Ovary (tissue), 9 donors: ENCODE data around the gene SERAC1. TPM values are rescaled to one million over a fixed set of nuclear protein-coding genes. Genes with fewer than 3 reads are reported as not detected.

ENCODE experiments used
- DNase-seq, 5 donors: peaks; one replicate each; pipeline ENCODE4 v3.0.0-alpha.2; 2019 to 2020
- H3K27ac ChIP-seq, 2 donors: fragments of 200-600 bp; one replicate each; pipeline versions ENCODE4 v1.5.1 to v1.8.0; 2019 to 2022
- H3K27me3 ChIP-seq: fragments of 200-600 bp; one replicate; pipeline ENCODE4 v1.8.0; 2022
- H3K36me3 ChIP-seq: fragments of 200-600 bp; sonication (generic); one replicate; pipeline ENCODE4 v1.5.1; 2019
- H3K4me1 ChIP-seq: one replicate; pipeline ENCODE4 v1.8.1; 2013; ENCODE audit warnings: mild to moderate bottlenecking, moderate library complexity; ENCODE audit not compliant: insufficient read depth
- H3K4me3 ChIP-seq: fragments of 200-600 bp; sonication (generic); one replicate; pipeline ENCODE4 v1.5.1; 2017
- H3K9me3 ChIP-seq, 2 donors: fragments of 200-600 bp in 1 of 2; sonication (generic) in 1 of 2; one replicate each; pipeline versions ENCODE4 v1.5.1 to v1.8.1; 2013 to 2019; ENCODE audit warnings: mild to moderate bottlenecking in 1 of 2, moderate library complexity in 1 of 2
- EP300 ChIP-seq: sonication (generic); formaldehyde crosslinking; IDR thresholded peaks from one replicate; pipeline ENCODE4 v1.6.1; 2017; ENCODE audit warnings: antibody characterized with exemption
- POLR2A ChIP-seq: fragments of 450-650 bp; IDR thresholded peaks from one replicate; pipeline ENCODE4 v1.6.1; 2017; ENCODE audit warnings: antibody characterized with exemption, mild to moderate bottlenecking, moderate library complexity
- WGBS, 3 donors: extraction: QIAGEN DNeasy Blood & Tissue Kit in 1 of 3; methylation state at CpG; one replicate each; pipeline versions ENCODE4 v1.1.5 to v1.1.7; 2013 to 2017; 5-methylcytosine and 5-hydroxymethylcytosine counted together
- intact Hi-C, 4 donors: fragments of 100-400 bp; cut with DNase I; formaldehyde crosslinking; loops; one replicate each; pipeline versions ENCODE4 v1.11.0 to v1.15.1; 2022 to 2023
- polyA plus RNA-seq, 2 donors: library from polyadenylated mRNA; stranded (reverse); fragments of 200-250 nt in 1 of 2; fragments of 350-450 nt in 1 of 2; fragmentation: Illumina TruSeq in 1 of 2; extraction: RNeasy Lipid Tissue Mini Kit (QIAGEN cat#74804) in 1 of 2; gene quantifications; one replicate each; pipeline ENCODE4 v1.2.3, GENCODE V29; 2013 to 2014
- total RNA-seq, 7 donors: library from RNA; depleted of rRNA in 2 of 7; stranded (reverse); fragments of >200 nt in 2 of 7; fragmentation: NEBNext Ultra II Directional in 3 of 7; extraction: Animal tissue kit (Norgen Biotek cat#: 25700) in 3 of 7; gene quantifications; one replicate each; pipeline versions ENCODE4 v1.1.0 to v1.2.4, GENCODE V29; 2016 to 2023
- TF ChIP-seq, protein P1 (sequence below), 3 donors: fragments of 450-650 bp in 2 of 3; fragments of 200-600 bp in 1 of 3; IDR thresholded peaks; one replicate each; pipeline versions ENCODE4 v1.5.1 to v1.8.0; 2016 to 2022; ENCODE audit warnings: antibody characterized with exemption in 3 of 3, mild to moderate bottlenecking in 1 of 3
- donor health status: DM: no; HTN: no; CAD: no; lungs with moderate emphysema.
- donor health status: DM: no; HTN: no; CAD: no.
- donor health status: Bipolar disorder and iron deficiency.
- donor health status: DM: yes; HTN: yes; CAD: no.
- donor health status: DM: no; HTN: no; CAD: no.
- donor health status: DM: yes; HTN: yes; CAD: no.

Gene SERAC1
- total and polyA plus RNA-seq, 9 donors: 3.7 to 11.9 (median 6.3) TPM

DNA sequence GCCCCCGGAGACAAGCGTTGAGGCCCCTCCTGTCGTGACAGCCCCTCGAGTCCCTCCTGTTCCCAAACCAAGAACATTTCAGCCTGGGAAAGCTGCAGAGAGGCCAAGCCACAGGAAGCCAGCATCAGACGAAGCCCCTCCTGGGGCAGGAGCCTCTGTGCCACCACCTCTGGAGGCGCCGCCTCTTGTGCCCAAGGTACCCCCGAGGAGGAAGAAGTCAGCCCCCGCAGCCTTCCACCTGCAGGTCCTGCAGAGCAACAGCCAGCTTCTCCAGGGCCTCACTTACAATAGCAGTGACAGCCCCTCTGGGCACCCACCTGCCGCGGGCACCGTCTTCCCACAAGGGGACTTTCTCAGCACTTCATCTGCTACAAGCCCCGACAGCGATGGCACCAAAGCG, 72.4 kb downstream of the SERAC1 start:
- TF ChIP-seq EP300 (no peak), POLR2A (no peak)
- TF ChIP-seq, protein P1, sequence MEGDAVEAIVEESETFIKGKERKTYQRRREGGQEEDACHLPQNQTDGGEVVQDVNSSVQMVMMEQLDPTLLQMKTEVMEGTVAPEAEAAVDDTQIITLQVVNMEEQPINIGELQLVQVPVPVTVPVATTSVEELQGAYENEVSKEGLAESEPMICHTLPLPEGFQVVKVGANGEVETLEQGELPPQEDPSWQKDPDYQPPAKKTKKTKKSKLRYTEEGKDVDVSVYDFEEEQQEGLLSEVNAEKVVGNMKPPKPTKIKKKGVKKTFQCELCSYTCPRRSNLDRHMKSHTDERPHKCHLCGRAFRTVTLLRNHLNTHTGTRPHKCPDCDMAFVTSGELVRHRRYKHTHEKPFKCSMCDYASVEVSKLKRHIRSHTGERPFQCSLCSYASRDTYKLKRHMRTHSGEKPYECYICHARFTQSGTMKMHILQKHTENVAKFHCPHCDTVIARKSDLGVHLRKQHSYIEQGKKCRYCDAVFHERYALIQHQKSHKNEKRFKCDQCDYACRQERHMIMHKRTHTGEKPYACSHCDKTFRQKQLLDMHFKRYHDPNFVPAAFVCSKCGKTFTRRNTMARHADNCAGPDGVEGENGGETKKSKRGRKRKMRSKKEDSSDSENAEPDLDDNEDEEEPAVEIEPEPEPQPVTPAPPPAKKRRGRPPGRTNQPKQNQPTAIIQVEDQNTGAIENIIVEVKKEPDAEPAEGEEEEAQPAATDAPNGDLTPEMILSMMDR (IDR thresholded peaks at IDR 0.05): no peak
- peaks cover 2% of the 10 kb centered on the region for H3K4me1 ChIP-seq
- no peak for DNase-seq
- no peaks in the 10 kb centered on the region for H3K9me3 ChIP-seq
- H3K27me3 ChIP-seq: no peaks in the 10 kb centered on the region
- H3K36me3 ChIP-seq: no peaks in the 10 kb centered on the region
- no peak overlapping the region for H3K4me3 ChIP-seq
- H3K27ac ChIP-seq: no peak overlapping the region
- WGBS, 3 donors: 95 to 96% (median 96%) methylated on average over 15 of the region's 15 CpGs
- intact Hi-C loops: no loop called here

DNA sequence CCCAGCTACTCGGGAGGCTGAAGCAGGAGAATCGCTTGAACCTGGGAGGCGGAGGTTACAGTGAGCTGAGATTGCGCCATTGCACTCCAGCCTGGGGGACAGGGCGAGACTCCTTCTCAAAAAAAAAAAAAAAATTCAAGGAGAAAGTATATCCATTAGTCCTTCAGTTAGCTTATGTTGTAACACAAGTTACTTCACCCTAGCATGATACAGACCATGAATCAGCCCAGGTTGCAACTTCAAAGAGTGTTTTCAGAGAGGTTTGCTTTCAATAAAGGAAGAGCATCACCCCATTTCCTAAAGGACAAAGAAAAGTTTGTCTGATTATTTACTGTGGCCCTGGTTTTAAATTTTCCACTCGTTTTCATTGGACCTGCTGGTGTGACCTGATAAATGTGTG, 73.0 kb downstream of the SERAC1 start:
- TF ChIP-seq POLR2A: no peak
- TF ChIP-seq, protein P1 (IDR thresholded peaks at IDR 0.05): no peak
- no peak for TF ChIP-seq EP300
- intact Hi-C loops: no loop called here
- WGBS, 3 donors: 96 to 97% (median 96%) methylated on average over 6 of the region's 6 CpGs

DNA sequence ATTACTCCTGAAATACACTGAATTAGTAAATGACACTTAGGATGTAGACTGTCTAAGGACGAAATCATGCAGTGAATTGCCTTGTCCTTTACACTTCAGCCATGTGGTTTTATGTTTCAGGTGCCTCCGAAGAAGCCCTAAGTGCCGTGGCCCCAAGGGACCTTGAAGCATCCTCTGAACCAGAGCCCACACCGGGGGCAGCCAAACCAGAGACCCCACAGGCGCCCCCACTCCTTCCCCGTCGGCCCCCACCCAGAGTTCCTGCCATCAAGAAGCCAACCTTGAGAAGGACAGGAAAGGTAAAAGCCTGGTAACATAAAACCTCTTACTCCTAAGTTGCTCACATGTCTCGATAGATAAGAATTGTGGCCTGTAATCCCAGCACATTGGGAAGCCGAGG, 75.3 kb downstream of the SERAC1 start:
- 91 to 93% (median 93%) methylated on average over 9 of the region's 9 CpGs for WGBS, 3 donors
- H3K27me3 ChIP-seq: no peaks in the 10 kb centered on the region
- DNase-seq: no peak
- no peaks in the 10 kb centered on the region for H3K36me3 ChIP-seq
- no peak overlapping the region for H3K27ac ChIP-seq
- H3K9me3 ChIP-seq: no peaks in the 10 kb centered on the region
- H3K4me1 ChIP-seq: no peaks in the 10 kb centered on the region
- no peak overlapping the region for H3K4me3 ChIP-seq
- intact Hi-C loops: no loop called here
- no peak for TF ChIP-seq EP300
- TF ChIP-seq, protein P1 (IDR thresholded peaks at IDR 0.05): no peak
- TF ChIP-seq POLR2A: no peak

More for the DNA sequence above, 73.0 kb downstream of the SERAC1 start:
- H3K4me1 ChIP-seq: peaks cover 2% of the 10 kb centered on the region
- H3K4me3 ChIP-seq: no peak overlapping the region
- no peak overlapping the region for H3K27ac ChIP-seq
- no peak for DNase-seq
- no peaks in the 10 kb centered on the region for H3K36me3 ChIP-seq
- no peaks in the 10 kb centered on the region for H3K9me3 ChIP-seq
- no peaks in the 10 kb centered on the region for H3K27me3 ChIP-seq

DNA sequence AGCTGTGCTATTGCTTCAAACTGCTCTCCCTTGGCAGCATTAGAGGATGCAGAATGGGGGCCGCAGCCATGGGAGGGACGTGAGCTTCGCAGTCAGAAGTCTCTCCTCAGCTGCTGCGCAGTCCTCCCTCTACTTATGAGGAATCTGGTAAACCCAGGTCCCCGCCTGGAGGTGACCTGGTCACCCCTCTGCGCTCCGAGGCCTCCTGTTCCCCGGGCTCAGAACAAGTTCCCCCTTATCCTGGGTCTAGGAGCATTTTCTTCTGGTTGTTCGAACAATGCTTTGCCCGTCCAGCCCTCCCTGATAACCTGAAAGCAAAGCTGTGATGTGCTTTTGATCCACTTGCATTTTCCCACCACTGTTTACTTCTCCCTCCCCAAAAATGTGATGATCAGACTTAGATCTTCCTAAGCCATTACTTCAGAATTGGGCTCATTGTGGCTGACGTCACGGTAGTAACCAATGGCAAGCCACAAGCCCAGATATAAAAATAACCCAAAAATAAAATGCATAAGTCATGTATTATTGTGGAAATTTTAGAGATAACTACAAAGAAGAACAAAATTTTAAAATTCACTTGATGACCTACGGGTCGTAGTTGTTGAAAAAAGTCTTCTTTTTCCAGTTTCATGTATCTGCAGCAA, 80.7 kb downstream of the SERAC1 start:
- Histone ChIP-seq H3K4me3 (no peak overlapping the region), H3K4me1 (peaks cover 8% of the 10 kb centered on the region), H3K36me3 (no peaks in the 10 kb centered on the region), H3K27me3 (no peaks in the 10 kb centered on the region), H3K9me3 (no peaks in the 10 kb centered on the region), H3K27ac (peak overlapping the region; percentile 89 to 98)
- intact Hi-C loops: no loop called here
- 21 to 49% (median 30%) methylated on average over 14 of the region's 14 CpGs for WGBS, 3 donors
- peak in 3 of 5 donors; percentile 61 to 65 (median 62) for DNase-seq
- no peak for TF ChIP-seq EP300
- peak; percentile 1 for TF ChIP-seq POLR2A
- TF ChIP-seq, protein P1 (IDR thresholded peaks at IDR 0.05): no peak
